ENCODE measurements around the gene CYP4F11. TPM values are rescaled to one million over a fixed set of nuclear protein-coding genes. Genes with fewer than 3 reads are reported as not detected.

The CYP4F11 gene
- total and polyA plus RNA-seq, 2 of the 13 experiments (the other 11 are each of a cell fraction or from before 2014, with no cell fraction given): 7.8 to 8.4 TPM

GRCh38 chr19:15934332-15935078, at the start of gene CYP4F11 (continued):
- TF ChIP-seq CEBPG (CRISPR knock-in tag; IDR thresholded peaks at IDR 0.05): no peak
- TF ChIP-seq ZMAT3 (CRISPR knock-in tag; conservative IDR thresholded peaks at IDR 0.05): no peak
- TF ChIP-seq ZNF24 (IDR thresholded peaks at IDR 0.05): 0 out of 2 replicates have a peak, but pooled peaks have one; percentile 10
- peak; percentile 10; the same call in 1 of the 2 replicates for TF ChIP-seq ZMYM3 (CRISPR knock-in tag; IDR thresholded peaks at IDR 0.05)
- no peak for TF ChIP-seq IRX3 (CRISPR knock-in tag; IDR thresholded peaks at IDR 0.05; ENCODE audit: borderline replicate concordance, low read depth)
- peak; percentile 91 for TF ChIP-seq ZNF770 (CRISPR knock-in tag; IDR thresholded peaks at IDR 0.05)
- peak; percentile 26; the same call in 1 of the 2 replicates for TF ChIP-seq ZNF331 (CRISPR knock-in tag; IDR thresholded peaks at IDR 0.05)
- TF ChIP-seq ZNF773 (CRISPR knock-in tag; IDR thresholded peaks at IDR 0.05; ENCODE audit: borderline replicate concordance): no peak
- peak; percentile 88 for TF ChIP-seq ZFX (CRISPR knock-in tag; IDR thresholded peaks at IDR 0.05; ENCODE audit: low read depth)
- peak; percentile 55; the same call in 1 of the 2 replicates for TF ChIP-seq NFE2L2 (IDR thresholded peaks at IDR 0.05; ENCODE audit: low read length)
- TF ChIP-seq ZNF224 (CRISPR knock-in tag; IDR thresholded peaks at IDR 0.05): 0 out of 2 replicates have a peak, but pooled peaks have one; percentile 39
- no peak for TF ChIP-seq ZSCAN25 (CRISPR knock-in tag; IDR thresholded peaks at IDR 0.05)
- no peak for TF ChIP-seq BCL6 (CRISPR knock-in tag; IDR thresholded peaks at IDR 0.05)
- no peak for TF ChIP-seq MAFK (conservative IDR thresholded peaks at IDR 0.05 in 1 of 2, IDR thresholded peaks at IDR 0.05 in 1 of 2; ENCODE audit: low read length in 2 of 2)
- TF ChIP-seq, protein P1, sequence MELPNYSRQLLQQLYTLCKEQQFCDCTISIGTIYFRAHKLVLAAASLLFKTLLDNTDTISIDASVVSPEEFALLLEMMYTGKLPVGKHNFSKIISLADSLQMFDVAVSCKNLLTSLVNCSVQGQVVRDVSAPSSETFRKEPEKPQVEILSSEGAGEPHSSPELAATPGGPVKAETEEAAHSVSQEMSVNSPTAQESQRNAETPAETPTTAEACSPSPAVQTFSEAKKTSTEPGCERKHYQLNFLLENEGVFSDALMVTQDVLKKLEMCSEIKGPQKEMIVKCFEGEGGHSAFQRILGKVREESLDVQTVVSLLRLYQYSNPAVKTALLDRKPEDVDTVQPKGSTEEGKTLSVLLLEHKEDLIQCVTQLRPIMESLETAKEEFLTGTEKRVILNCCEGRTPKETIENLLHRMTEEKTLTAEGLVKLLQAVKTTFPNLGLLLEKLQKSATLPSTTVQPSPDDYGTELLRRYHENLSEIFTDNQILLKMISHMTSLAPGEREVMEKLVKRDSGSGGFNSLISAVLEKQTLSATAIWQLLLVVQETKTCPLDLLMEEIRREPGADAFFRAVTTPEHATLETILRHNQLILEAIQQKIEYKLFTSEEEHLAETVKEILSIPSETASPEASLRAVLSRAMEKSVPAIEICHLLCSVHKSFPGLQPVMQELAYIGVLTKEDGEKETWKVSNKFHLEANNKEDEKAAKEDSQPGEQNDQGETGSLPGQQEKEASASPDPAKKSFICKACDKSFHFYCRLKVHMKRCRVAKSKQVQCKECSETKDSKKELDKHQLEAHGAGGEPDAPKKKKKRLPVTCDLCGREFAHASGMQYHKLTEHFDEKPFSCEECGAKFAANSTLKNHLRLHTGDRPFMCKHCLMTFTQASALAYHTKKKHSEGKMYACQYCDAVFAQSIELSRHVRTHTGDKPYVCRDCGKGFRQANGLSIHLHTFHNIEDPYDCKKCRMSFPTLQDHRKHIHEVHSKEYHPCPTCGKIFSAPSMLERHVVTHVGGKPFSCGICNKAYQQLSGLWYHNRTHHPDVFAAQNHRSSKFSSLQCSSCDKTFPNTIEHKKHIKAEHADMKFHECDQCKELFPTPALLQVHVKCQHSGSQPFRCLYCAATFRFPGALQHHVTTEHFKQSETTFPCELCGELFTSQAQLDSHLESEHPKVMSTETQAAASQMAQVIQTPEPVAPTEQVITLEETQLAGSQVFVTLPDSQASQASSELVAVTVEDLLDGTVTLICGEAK (IDR thresholded peaks at IDR 0.05): no peak
- TF ChIP-seq, protein P1 (CRISPR knock-in tag; IDR thresholded peaks at IDR 0.05): peak; percentile 24; the same call in 1 of the 2 replicates
- TF ChIP-seq ETV6 (CRISPR knock-in tag; conservative IDR thresholded peaks at IDR 0.05): no peak
- no peak for TF ChIP-seq EEA1 (CRISPR knock-in tag; IDR thresholded peaks at IDR 0.05; ENCODE audit: borderline replicate concordance)
- no peak for TF ChIP-seq ZNF30 (CRISPR knock-in tag; IDR thresholded peaks at IDR 0.05)
- TF ChIP-seq ZNF253 (CRISPR knock-in tag; IDR thresholded peaks at IDR 0.05; ENCODE audit: borderline replicate concordance): no peak
- peak; percentile 20; the same call in 1 of the 2 replicates for TF ChIP-seq DR1 (CRISPR knock-in tag; IDR thresholded peaks at IDR 0.05)

Data from HepG2 (cell line).